HepG2 (cell line): ENCODE data around the gene CD44. TPM values are rescaled to one million over a fixed set of nuclear protein-coding genes. Genes with fewer than 3 reads are reported as not detected.

Source experiments
- ATAC-seq: fragments of 200-7000 bp; cut with Tn5 transposase; 3 replicates; pipeline ENCODE4 v1.9.1; 2020; ENCODE audit warnings: mild to moderate bottlenecking, moderate library complexity
- BruUV-seq: library from RNA; stranded (reverse); fragments of 400-500 nt; replicated peaks from 2 replicates; lab custom pipeline; 2021; lab: Mats Ljungman, UMichigan
- CTCF ChIA-PET: fragments of 300-600 bp; formaldehyde crosslinking; extraction: SDS; loops from one replicate; lab custom pipeline; 2021; ENCODE audit warnings: low total read pairs, inconsistent platforms, low intra/inter-chr PET ratio; lab: Yijun Ruan, JAX
- POLR2A ChIA-PET: fragments of 350-600 bp; sonication (Branson Sonifier 250); formaldehyde crosslinking; loops from one replicate; lab custom pipeline; 2020; ENCODE audit warnings: antibody characterized with exemption, inconsistent platforms; lab: Yijun Ruan, JAX
- DNase-seq: peaks from one replicate; pipeline ENCODE4 v3.0.0-alpha.2; 2015; ENCODE audit warnings: low spot score
- FAIRE-seq: peaks from 3 replicates; lab custom pipeline; 2011; peaks lifted over from hg19 to GRCh38; lab: Jason Lieb, UNC
- H2AFZ ChIP-seq: one replicate; pipeline ENCODE4 v1.6.1; 2011; ENCODE audit warnings: low read length, inconsistent platforms
- H3K27ac ChIP-seq: fragments of 300-600 bp; 3 replicates; pipeline ENCODE4 v1.8.0; 2011; ENCODE audit warnings: mixed run types, mild to moderate bottlenecking, mixed read lengths, low read length, inconsistent platforms; ENCODE audit not compliant: insufficient read depth; ENCODE audit errors: extremely low read length
- H3K27me3 ChIP-seq, 2 experiments: fragments of 200-600 bp in 1 of 2; 2 replicates in 1 of 2; 3 replicates in 1 of 2; pipeline versions ENCODE4 v1.6.0 to v1.8.0; 2011; ENCODE audit warnings: low read length in 2 of 2, mild to moderate bottlenecking in 2 of 2, moderate library complexity in 2 of 2, inconsistent platforms in 1 of 2; ENCODE audit not compliant: insufficient read depth in 2 of 2, control insufficient read depth in 1 of 2
- H3K36me3 ChIP-seq, 2 experiments: fragments of 200-600 bp in 1 of 2; replicated peaks in 1 of 2; 2 replicates in 1 of 2; 3 replicates in 1 of 2; pipeline versions ENCODE4 v1.5.1 to v1.8.0; 2011; ENCODE audit warnings: low read length in 2 of 2, inconsistent platforms in 1 of 2; ENCODE audit not compliant: insufficient read depth in 2 of 2, control insufficient read depth in 1 of 2
- H3K4me1 ChIP-seq: 2 replicates; pipeline ENCODE4 v1.5.1; 2012; ENCODE audit warnings: low read length, inconsistent platforms; ENCODE audit not compliant: insufficient read depth
- H3K4me2 ChIP-seq: 2 replicates; pipeline ENCODE4 v1.6.0; 2011; ENCODE audit warnings: low read depth, low read length, inconsistent platforms
- H3K4me3 ChIP-seq, 3 experiments: fragments of 200-600 bp in 1 of 3; sonication (generic), shearing (Covaris generic) in 1 of 3; replicated peaks in 1 of 3; 2 replicates each; pipeline ENCODE4 v1.5.1; 2011 to 2016; ENCODE audit warnings: low read length in 3 of 3, inconsistent platforms in 2 of 3, low read depth in 2 of 3, mild to moderate bottlenecking in 2 of 3, control low read depth in 1 of 3, mixed read lengths in 1 of 3; ENCODE audit not compliant: insufficient read depth in 1 of 3
- H3K79me2 ChIP-seq: one replicate; pipeline ENCODE4 v1.6.1; 2011; ENCODE audit warnings: low read length, inconsistent platforms; ENCODE audit not compliant: insufficient read depth
- H3K9ac ChIP-seq: 2 replicates; pipeline ENCODE4 v1.6.0; 2011; ENCODE audit warnings: mild to moderate bottlenecking, low read depth, low read length, inconsistent platforms; ENCODE audit not compliant: insufficient read depth
- H3K9me3 ChIP-seq: 2 replicates; pipeline ENCODE4 v1.5.1; 2012; ENCODE audit warnings: mild to moderate bottlenecking, low read length
- H4K20me1 ChIP-seq: 2 replicates; pipeline ENCODE4 v1.6.0; 2011; ENCODE audit warnings: inconsistent platforms, mild to moderate bottlenecking, low read length, moderate library complexity; ENCODE audit not compliant: insufficient read depth
- AHR ChIP-seq: IDR thresholded peaks from 2 replicates; pipeline ENCODE4 v1.6.1; 2018; ENCODE audit warnings: missing genetic modification reagents, missing compliant biosample characterization
- HMG20A ChIP-seq: IDR thresholded peaks from 2 replicates; pipeline ENCODE4 v1.6.1; 2016; ENCODE audit warnings: borderline replicate concordance
- MED8 ChIP-seq: sonication (generic); formaldehyde crosslinking; IDR thresholded peaks from 2 replicates; pipeline ENCODE4 v1.8.1; 2023; ENCODE audit warnings: mild to moderate bottlenecking, missing genetic modification reagents; ENCODE audit not compliant: insufficient replicate concordance
- YEATS2 ChIP-seq: sonication (generic); formaldehyde crosslinking; IDR thresholded peaks from 2 replicates; pipeline ENCODE4 v1.4.0; 2020; ENCODE audit warnings: missing genetic modification reagents, borderline replicate concordance
- ZBTB46 ChIP-seq: sonication (generic); formaldehyde crosslinking; IDR thresholded peaks from 2 replicates; pipeline ENCODE4 v1.4.0; 2020; ENCODE audit warnings: mild to moderate bottlenecking, missing genetic modification reagents, borderline replicate concordance
- ZFP41 ChIP-seq: sonication (generic); formaldehyde crosslinking; IDR thresholded peaks from 2 replicates; pipeline ENCODE4 v1.4.0; 2020; ENCODE audit warnings: mild to moderate bottlenecking, missing genetic modification reagents, borderline replicate concordance
- ZMAT5 ChIP-seq: sonication (generic); formaldehyde crosslinking; IDR thresholded peaks from 2 replicates; pipeline ENCODE4 v1.5.0; 2020; ENCODE audit warnings: mild to moderate bottlenecking, low read depth, missing genetic modification reagents, borderline replicate concordance
- ZNF318 ChIP-seq: sonication (generic); formaldehyde crosslinking; IDR thresholded peaks from 2 replicates; pipeline ENCODE4 v1.4.0; 2020; ENCODE audit warnings: mild to moderate bottlenecking, missing genetic modification reagents
- ZNF350 ChIP-seq: sonication (generic); formaldehyde crosslinking; IDR thresholded peaks from 2 replicates; pipeline ENCODE4 v1.4.0; 2020; ENCODE audit warnings: mild to moderate bottlenecking, low read depth, missing genetic modification reagents, borderline replicate concordance
- ZNF430 ChIP-seq: sonication (generic); formaldehyde crosslinking; IDR thresholded peaks from 2 replicates; pipeline ENCODE4 v1.9.0; 2021; ENCODE audit warnings: mild to moderate bottlenecking, missing genetic modification reagents
- WGBS: methylation state at CpG from one replicate; pipeline ENCODE4 v1.1.6; 2017; ENCODE audit warnings: low lambda C conversion rate; 5-methylcytosine and 5-hydroxymethylcytosine counted together
- in situ Hi-C: cut with HindIII; loops from 2 replicates; pipeline ENCODE4 v1.10.0; 2017; ENCODE audit warnings: low pct_unique_long_range_greater_than_20kb; ENCODE audit not compliant: extremely low pct_ligation_motif_present
- intact Hi-C: fragments of 100-400 bp; cut with micrococcal nuclease; formaldehyde crosslinking; loops from one replicate; pipeline ENCODE4 v1.10.0; 2022; ENCODE audit not compliant: unreplicated experiment
- polyA plus RNA-seq, 8 experiments: library from polyadenylated mRNA; depleted of rRNA in 3 of 8; stranded (reverse) in 7 of 8; unstranded in 1 of 8; fragments of >200 nt; fragmentation: Illumina TruSeq in 4 of 8; extraction: Trizol in 4 of 8; gene quantifications; 2 replicates each; pipeline versions ENCODE4 v1.2.1 to v1.2.3, GENCODE V29; 2011 to 2016; ENCODE audit warnings: low read depth in 4 of 8, missing spikeins in 1 of 8, mixed read lengths in 1 of 8; ENCODE audit not compliant: insufficient read depth in 1 of 8
- total RNA-seq, 5 experiments: library from RNA; depleted of rRNA; stranded (reverse); fragments of >200 nt; fragmentation: Illumina TruSeq; extraction: Trizol; gene quantifications; 2 replicates each; pipeline ENCODE4 v1.2.3, GENCODE V29; 2016; ENCODE audit warnings: low read depth in 1 of 5
- TF ChIP-seq, protein P1 (sequence below): IDR thresholded peaks from 2 replicates; pipeline ENCODE4 v1.6.1; 2016; ENCODE audit warnings: low read depth

The CD44 gene
- total and polyA plus RNA-seq, 2 of the 13 experiments (the other 11 are each of a cell fraction or from before 2014, with no cell fraction given), result 0.02 to 0.11 TPM

GRCh38 chr11:35245786-35246185 lies 106.8 kb downstream of the CD44 start:
- no peaks in the 10 kb centered on the region for H3K36me3 ChIP-seq
- H3K4me3 ChIP-seq, result no peak overlapping the region
- no peaks in the 10 kb centered on the region for H4K20me1 ChIP-seq
- ChIA-PET CTCF (no interaction called here), POLR2A (no interaction called here)
- 0% methylated on average over 1 of the region's 1 CpG for WGBS
- no peaks in the 10 kb centered on the region for H3K9me3 ChIP-seq
- in situ Hi-C loops (no loop called here), intact Hi-C loops (no loop called here)
- H3K4me2 ChIP-seq, result no peak overlapping the region
- H2AFZ ChIP-seq, result no peak overlapping the region
- FAIRE-seq (no peak), ATAC-seq (no peak), DNase-seq (no peak)
- H3K79me2 ChIP-seq, result no peaks in the 10 kb centered on the region
- no peak overlapping the region for H3K27ac ChIP-seq
- BruUV-seq, result no TSS peak
- H3K4me1 ChIP-seq, result peaks cover 8% of the 10 kb centered on the region
- no peaks in the 10 kb centered on the region; a peak in 1 of 5 replicates for H3K27me3 ChIP-seq
- H3K9ac ChIP-seq, result no peak overlapping the region
- no peak for TF ChIP-seq ZNF350 (CRISPR knock-in tag)
- TF ChIP-seq YEATS2 (CRISPR knock-in tag), result no peak
- no peak for TF ChIP-seq AHR
- no peak for TF ChIP-seq ZFP41
- no peak for TF ChIP-seq ZBTB46 (CRISPR knock-in tag)
- no peak for TF ChIP-seq HMG20A (CRISPR knock-in tag)
- TF ChIP-seq ZMAT5 (CRISPR knock-in tag), result no peak
- TF ChIP-seq, protein P1, sequence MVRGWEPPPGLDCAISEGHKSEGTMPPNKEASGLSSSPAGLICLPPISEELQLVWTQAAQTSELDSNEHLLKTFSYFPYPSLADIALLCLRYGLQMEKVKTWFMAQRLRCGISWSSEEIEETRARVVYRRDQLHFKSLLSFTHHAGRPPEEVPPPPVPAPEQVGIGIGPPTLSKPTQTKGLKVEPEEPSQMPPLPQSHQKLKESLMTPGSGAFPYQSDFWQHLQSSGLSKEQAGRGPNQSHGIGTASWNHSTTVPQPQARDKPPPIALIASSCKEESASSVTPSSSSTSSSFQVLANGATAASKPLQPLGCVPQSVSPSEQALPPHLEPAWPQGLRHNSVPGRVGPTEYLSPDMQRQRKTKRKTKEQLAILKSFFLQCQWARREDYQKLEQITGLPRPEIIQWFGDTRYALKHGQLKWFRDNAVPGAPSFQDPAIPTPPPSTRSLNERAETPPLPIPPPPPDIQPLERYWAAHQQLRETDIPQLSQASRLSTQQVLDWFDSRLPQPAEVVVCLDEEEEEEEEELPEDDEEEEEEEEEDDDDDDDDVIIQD, result no peak
- no peak for TF ChIP-seq ZNF430 (CRISPR knock-in tag)
- no peak for TF ChIP-seq MED8 (CRISPR knock-in tag)
- TF ChIP-seq ZNF318, result no peak
